Measurements from ENCODE around the gene MACIR. TPM values are rescaled to one million over a fixed set of nuclear protein-coding genes. Genes with fewer than 3 reads are reported as not detected.

The MACIR gene
- polyA plus RNA-seq, 3 donors, result 1.2 to 1.9 (median 1.9) TPM

- Histone ChIP-seq H3K27ac (ENCODE audit: low read depth in 1 of 2, low read length in 2 of 2) (no peak overlapping the region), H3K27me3 (ENCODE audit: control insufficient read depth in 2 of 2, insufficient read depth in 2 of 2, low read length in 2 of 2) (no peaks in the 10 kb centered on the region), H2AFZ (ENCODE audit: insufficient read depth, low read depth, low read length, poor library complexity, severe bottlenecking) (no peak overlapping the region), H3K36me3 (replicated peaks in 1 of 2; ENCODE audit: control insufficient read depth in 1 of 2, insufficient read depth in 2 of 2, low read length in 2 of 2) (no peaks in the 10 kb centered on the region), H3K4me1 (ENCODE audit: control insufficient read depth in 1 of 2, insufficient read depth in 2 of 2, low read length in 2 of 2) (peaks cover 4 to 19% of the 10 kb centered on the region in 2 donors), H3K9me3 (replicated peaks in 1 of 2; ENCODE audit: control insufficient read depth in 1 of 2, insufficient read depth in 1 of 2, low read length in 2 of 2) (no peaks in the 10 kb centered on the region), H3K4me3 (replicated peaks in 1 of 3; ENCODE audit: low read depth in 2 of 3, low read length in 3 of 3) (no peak overlapping the region), H3K9ac (ENCODE audit: insufficient read depth, low read length, poor library complexity, severe bottlenecking) (no peak overlapping the region), H4K20me1 (ENCODE audit: insufficient read depth, low read length) (no peaks in the 10 kb centered on the region), H3K79me2 (ENCODE audit: insufficient read depth, low read length) (peaks cover 7% of the 10 kb centered on the region), H3K4me2 (replicated peaks; ENCODE audit: extremely low read depth, low read length, poor library complexity, severe bottlenecking) (no peak overlapping the region)
- H3K36me3 Mint-ChIP-seq, result no peaks in the 10 kb centered on the region
- peaks cover 0 to 6% (median 4%) of the 10 kb centered on the region in 3 donors for H3K27me3 Mint-ChIP-seq (ENCODE audit: low read depth in 3 of 3)
- H3K27ac Mint-ChIP-seq, result no peak overlapping the region
- DNase-seq, result no peak
- H3K9me3 Mint-ChIP-seq, result no peaks in the 10 kb centered on the region
- intact Hi-C loops (cut with micrococcal nuclease), result no loop called here
- TF ChIP-seq CTCF (IDR thresholded peaks at IDR 0.05), result no peak
- H3K4me1 Mint-ChIP-seq, result peaks cover 7% of the 10 kb centered on the region
- WGBS (ENCODE audit: insufficient coverage), result no CpG with 5 or more reads among the region's 1 CpG
- no peak overlapping the region for H3K4me3 Mint-ChIP-seq
These were observed 3.6 kb upstream of the MACIR start for GRCh38 chr5:103254921-103255320.

GRCh38 chr5:103255691-103256090 is 2.9 kb upstream of the MACIR start:
- intact Hi-C loops (cut with micrococcal nuclease), result no loop called here
- H3K4me3 Mint-ChIP-seq, result no peak overlapping the region
- H3K9ac ChIP-seq (ENCODE audit: insufficient read depth, low read length, poor library complexity, severe bottlenecking), result no peak overlapping the region
- H4K20me1 ChIP-seq (ENCODE audit: insufficient read depth, low read length), result no peaks in the 10 kb centered on the region
- no peaks in the 10 kb centered on the region for H3K36me3 ChIP-seq (replicated peaks in 1 of 2; ENCODE audit: control insufficient read depth in 1 of 2, insufficient read depth in 2 of 2, low read length in 2 of 2)
- TF ChIP-seq CTCF (IDR thresholded peaks at IDR 0.05), result no peak
- no peak for DNase-seq
- H3K79me2 ChIP-seq (ENCODE audit: insufficient read depth, low read length), result peaks cover 15% of the 10 kb centered on the region
- no peak overlapping the region for H3K27ac ChIP-seq (ENCODE audit: low read depth in 1 of 2, low read length in 2 of 2)
- no peaks in the 10 kb centered on the region for H3K27me3 ChIP-seq (ENCODE audit: control insufficient read depth in 2 of 2, insufficient read depth in 2 of 2, low read length in 2 of 2)
- no peak overlapping the region for H3K27ac Mint-ChIP-seq
- no peak overlapping the region for H3K4me2 ChIP-seq (replicated peaks; ENCODE audit: extremely low read depth, low read length, poor library complexity, severe bottlenecking)
- H3K9me3 Mint-ChIP-seq, result no peaks in the 10 kb centered on the region
- no peak overlapping the region for H2AFZ ChIP-seq (ENCODE audit: insufficient read depth, low read depth, low read length, poor library complexity, severe bottlenecking)
- H3K36me3 Mint-ChIP-seq, result no peaks in the 10 kb centered on the region
- no peak overlapping the region for H3K4me3 ChIP-seq (replicated peaks in 1 of 3; ENCODE audit: low read depth in 2 of 3, low read length in 3 of 3)
- peaks cover 0 to 8% (median 7%) of the 10 kb centered on the region in 3 donors for H3K27me3 Mint-ChIP-seq (ENCODE audit: low read depth in 3 of 3)
- H3K4me1 Mint-ChIP-seq, result peaks cover 13% of the 10 kb centered on the region
- H3K4me1 ChIP-seq (ENCODE audit: control insufficient read depth in 1 of 2, insufficient read depth in 2 of 2, low read length in 2 of 2), result peaks cover 6 to 22% of the 10 kb centered on the region in 2 donors
- WGBS (ENCODE audit: insufficient coverage), result 90% methylated on average over 4 of the region's 7 CpGs
- H3K9me3 ChIP-seq (replicated peaks in 1 of 2; ENCODE audit: control insufficient read depth in 1 of 2, insufficient read depth in 1 of 2, low read length in 2 of 2), result no peaks in the 10 kb centered on the region
